SU-DHL-6 (cell line): ENCODE data around the gene STT3B.

ENCODE experiments used
- H2AFZ ChIP-seq: fragments of 200-600 bp; sonication (generic); 2 replicates; pipeline ENCODE4 v1.6.1; 2014; ENCODE audit warnings: low read depth, mild to moderate bottlenecking, moderate library complexity, mixed read lengths, antibody characterized with exemption, low read length; ENCODE audit not compliant: severe bottlenecking
- H3F3A ChIP-seq: fragments of 200-600 bp; shearing (Covaris generic); 2 replicates; pipeline ENCODE4 v1.6.0; 2016; ENCODE audit warnings: antibody characterized with exemption, mild to moderate bottlenecking; ENCODE audit not compliant: insufficient read depth
- H3K27ac ChIP-seq: fragments of 200-600 bp; sonication (generic); 2 replicates; pipeline ENCODE4 v1.5.1; 2016; ENCODE audit warnings: low read depth, mild to moderate bottlenecking, low read length, moderate library complexity, mixed read lengths
- H3K27me3 ChIP-seq: fragments of 200-600 bp; sonication (generic), shearing (Covaris generic); 2 replicates; pipeline ENCODE4 v1.6.0; 2014; ENCODE audit warnings: mild to moderate bottlenecking, low read length
- H3K36me3 ChIP-seq: fragments of 200-600 bp; sonication (generic); 2 replicates; pipeline ENCODE4 v1.6.1; 2014; ENCODE audit warnings: mild to moderate bottlenecking, low read length, mixed read lengths
- H3K4me2 ChIP-seq: fragments of 300-600, 200-600 bp; shearing (Covaris generic), sonication (generic); 2 replicates; pipeline ENCODE4 v1.6.0; 2014; ENCODE audit warnings: low read length, low read depth, mild to moderate bottlenecking; ENCODE audit not compliant: poor library complexity, severe bottlenecking
- H3K4me3 ChIP-seq: fragments of 200-600 bp; sonication (generic); 2 replicates; pipeline ENCODE4 v1.5.1; 2014; ENCODE audit warnings: antibody characterized with exemption, low read length, mild to moderate bottlenecking, mixed read lengths; ENCODE audit not compliant: insufficient read depth, poor library complexity, severe bottlenecking
- H3K79me2 ChIP-seq: fragments of 200-600 bp; sonication (generic); 2 replicates; pipeline ENCODE4 v1.6.1; 2014; ENCODE audit warnings: mild to moderate bottlenecking, low read length, moderate library complexity; ENCODE audit not compliant: insufficient read depth
- H3K9ac ChIP-seq: fragments of 200-600 bp; sonication (generic); 2 replicates; pipeline ENCODE4 v1.7.0; 2014; ENCODE audit warnings: mild to moderate bottlenecking, low read length
- H3K9me2 ChIP-seq: fragments of 200-600 bp; sonication (generic); replicated peaks from 2 replicates; pipeline ENCODE4 v1.6.1; 2014; ENCODE audit warnings: low read length; ENCODE audit not compliant: insufficient read depth
- H3K9me3 ChIP-seq: fragments of 200-600 bp; sonication (generic); 2 replicates; pipeline ENCODE4 v1.6.1; 2014; ENCODE audit warnings: low read length, mixed read lengths; ENCODE audit not compliant: insufficient read depth
- H4K20me1 ChIP-seq: fragments of 200-600 bp; sonication (generic); 2 replicates; pipeline ENCODE4 v1.6.1; 2014; ENCODE audit warnings: low read depth, mild to moderate bottlenecking, antibody characterized with exemption, low read length, moderate library complexity, mixed read lengths
- CTCF ChIP-seq: fragments of 200-600 bp; sonication (generic); IDR thresholded peaks from one replicate; pipeline ENCODE4 v1.5.1; 2017; ENCODE audit warnings: antibody characterized with exemption, mild to moderate bottlenecking, low read length, moderate library complexity; ENCODE audit not compliant: insufficient read depth, poor library complexity, severe bottlenecking
- EZH2phosphoT487 ChIP-seq: fragments of 200-600 bp; sonication (generic), shearing (Covaris generic); conservative IDR thresholded peaks from 2 replicates; pipeline ENCODE4 v1.6.1; 2018; ENCODE audit warnings: mild to moderate bottlenecking, antibody characterized with exemption, low read length, moderate library complexity, mixed read lengths

Gene STT3B

GRCh38 chr3:31576521-31576920, 43.8 kb downstream of the STT3B start:
- Histone ChIP-seq H3K9ac (no peak overlapping the region), H3K27ac (no peak overlapping the region), H3K9me3 (no peaks in the 10 kb centered on the region), H3K4me3 (no peak overlapping the region), H3F3A (peaks cover 6% of the 10 kb centered on the region; the same call in 1 of the 2 replicates), H3K9me2 (no peaks in the 10 kb centered on the region), H3K4me2 (no peak overlapping the region), H4K20me1 (peaks cover 39% of the 10 kb centered on the region), H2AFZ (no peak overlapping the region), H3K27me3 (no peaks in the 10 kb centered on the region), H3K36me3 (peaks cover 44% of the 10 kb centered on the region; the same call in 1 of the 2 replicates), H3K79me2 (peaks cover 93% of the 10 kb centered on the region)
- TF ChIP-seq EZH2phosphoT487 (no peak), CTCF (no peak)

GRCh38 chr3:31577232-31577631, 44.5 kb downstream of the STT3B start:
- TF ChIP-seq CTCF (no peak), EZH2phosphoT487 (no peak)
- Histone ChIP-seq H3F3A (peaks cover 5% of the 10 kb centered on the region; the same call in 1 of the 2 replicates), H3K9me2 (no peaks in the 10 kb centered on the region), H3K36me3 (peaks cover 48% of the 10 kb centered on the region; the same call in 1 of the 2 replicates), H3K9ac (no peak overlapping the region), H3K4me2 (no peak overlapping the region), H3K9me3 (no peaks in the 10 kb centered on the region), H3K27ac (no peak overlapping the region), H3K27me3 (no peaks in the 10 kb centered on the region), H4K20me1 (peaks cover 36% of the 10 kb centered on the region), H3K79me2 (peaks cover 96% of the 10 kb centered on the region), H2AFZ (no peak overlapping the region), H3K4me3 (no peak overlapping the region)

GRCh38 chr3:31579828-31580227, 47.1 kb downstream of the STT3B start:
- H3K4me2 ChIP-seq = no peak overlapping the region
- TF ChIP-seq EZH2phosphoT487 = no peak
- no peak for TF ChIP-seq CTCF
- H2AFZ ChIP-seq = no peak overlapping the region
- peaks cover 95% of the 10 kb centered on the region for H3K79me2 ChIP-seq
- no peaks in the 10 kb centered on the region for H3K27me3 ChIP-seq
- H3F3A ChIP-seq = peaks cover 6% of the 10 kb centered on the region; the same call in 1 of the 2 replicates
- no peak overlapping the region for H3K9ac ChIP-seq
- H3K36me3 ChIP-seq = peaks cover 73% of the 10 kb centered on the region
- H3K9me3 ChIP-seq = no peaks in the 10 kb centered on the region; the same call in 1 of the 2 replicates
- H4K20me1 ChIP-seq = peaks cover 16% of the 10 kb centered on the region; the same call in 1 of the 2 replicates
- no peak overlapping the region for H3K27ac ChIP-seq
- no peaks in the 10 kb centered on the region for H3K9me2 ChIP-seq
- no peak overlapping the region for H3K4me3 ChIP-seq
